Activated T-cell treated with anti-CD3 and anti-CD28 coated beads for 24 hours (primary cell): Measurements from ENCODE around the gene NINJ1.

Experiments
- DNase-seq: peaks from one replicate; pipeline ENCODE4 v3.0.0-alpha.2; 2020; ENCODE audit warnings: low read depth

NINJ1 gene

GRCh38 chr9:93086447-93087224, 47.4 kb downstream of the NINJ1 start:
- no peak for DNase-seq

DNA sequence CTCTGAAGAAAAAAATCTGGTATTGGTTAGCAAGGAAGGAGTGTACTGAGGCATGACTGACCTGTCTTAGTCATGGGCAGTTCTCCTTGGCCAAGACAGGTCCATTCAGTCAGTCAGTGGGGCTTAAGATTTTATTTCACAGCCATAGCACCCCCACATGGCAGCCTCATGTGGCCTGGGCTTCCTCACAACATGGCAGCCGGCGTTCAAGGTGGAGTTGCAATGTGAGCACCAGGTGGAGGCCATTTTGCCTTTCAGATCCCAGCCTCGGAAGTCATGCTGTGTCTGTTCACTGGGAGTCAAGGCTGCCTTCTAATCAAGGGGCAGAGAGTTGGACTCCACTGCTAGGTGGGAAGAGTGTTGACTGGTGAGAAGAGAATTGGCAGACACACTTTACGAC, 48.4 kb downstream of the NINJ1 start:
- no peak for DNase-seq

GRCh38 chr9:93084471-93084881, 49.6 kb downstream of the NINJ1 start:
- no peak for DNase-seq

DNA sequence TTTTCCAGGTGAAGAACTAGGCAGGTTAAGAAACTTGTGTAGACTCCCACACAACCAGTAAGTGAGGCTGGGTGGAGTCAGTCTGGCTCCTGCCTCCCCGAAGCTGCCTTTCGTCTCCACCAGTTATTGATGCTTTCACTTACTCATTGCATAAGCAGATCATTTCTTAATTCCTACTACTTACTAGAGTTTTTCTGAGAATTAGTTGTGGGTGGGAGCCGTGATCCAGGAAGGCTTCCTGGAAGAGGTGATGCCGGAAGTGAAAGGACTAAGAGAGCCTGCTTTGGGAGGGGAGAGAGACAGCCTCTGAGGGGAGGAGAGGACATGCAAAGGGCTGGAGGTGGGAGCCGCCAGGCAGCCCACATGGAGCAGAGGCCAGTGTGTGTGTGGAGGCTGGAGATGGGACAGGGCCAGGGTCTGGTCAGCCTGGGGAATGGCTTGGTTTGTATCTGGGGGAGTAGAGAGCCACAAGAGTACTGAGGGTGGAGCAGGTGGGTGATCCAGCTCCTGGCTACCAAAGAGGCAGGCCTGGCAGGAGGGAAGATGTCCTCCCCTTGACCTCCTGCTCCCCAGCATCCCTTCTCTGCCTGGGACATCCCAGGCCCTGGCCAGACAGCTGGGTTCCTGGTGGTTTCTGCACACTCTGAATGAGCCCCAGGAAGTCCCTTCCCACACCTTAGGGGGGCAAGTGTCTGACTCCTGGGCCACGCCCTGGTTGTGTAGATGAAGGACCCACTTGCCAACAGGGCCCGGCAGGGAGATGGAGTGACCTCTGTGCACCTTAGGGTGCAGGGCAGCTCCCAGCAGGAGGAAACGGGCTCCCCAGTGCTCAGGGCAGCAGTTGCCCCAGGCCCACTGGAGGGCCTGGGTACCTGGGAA, 50.2 kb downstream of the NINJ1 start:
- no peak for DNase-seq

DNA sequence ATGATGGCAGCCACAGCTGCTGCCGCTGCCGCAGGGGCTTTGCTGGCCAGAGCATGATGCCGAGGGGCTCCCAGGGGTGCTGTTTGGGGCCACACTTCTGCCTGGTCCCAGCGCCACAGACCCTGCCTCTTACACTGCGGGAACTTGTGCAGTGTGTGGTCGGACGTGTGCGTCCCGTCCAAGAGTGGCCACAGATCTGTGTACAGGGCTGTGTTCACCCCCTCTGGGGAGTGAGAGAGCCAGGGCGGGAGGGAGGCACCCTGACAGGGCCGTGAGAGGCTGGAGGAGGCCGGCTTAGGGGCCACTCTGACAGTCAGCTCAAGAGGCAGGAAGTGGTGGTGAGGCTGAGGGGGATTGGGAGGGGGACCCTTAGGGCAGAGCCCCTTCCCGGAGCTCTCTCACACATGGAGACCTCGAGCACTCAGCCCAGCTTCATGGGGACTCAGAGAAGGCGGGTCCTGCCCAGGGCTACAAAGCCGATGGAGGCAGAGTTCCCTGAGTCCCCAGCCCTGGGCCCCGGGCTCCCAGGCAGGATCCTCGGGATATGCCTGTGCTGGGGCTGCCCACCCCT, 51.1 kb downstream of the NINJ1 start:
- DNase-seq = no peak

- no peak for DNase-seq
Observed at GRCh38 chr9:93081931-93082330, 52.1 kb downstream of the NINJ1 start.

GRCh38 chr9:93081081-93081529, 52.9 kb downstream of the NINJ1 start:
- no peak for DNase-seq

GRCh38 chr9:93080406-93080805, 53.6 kb downstream of the NINJ1 start:
- no peak for DNase-seq

- no peak for DNase-seq
Observed at GRCh38 chr9:93079371-93079770, 54.7 kb downstream of the NINJ1 start.

DNA sequence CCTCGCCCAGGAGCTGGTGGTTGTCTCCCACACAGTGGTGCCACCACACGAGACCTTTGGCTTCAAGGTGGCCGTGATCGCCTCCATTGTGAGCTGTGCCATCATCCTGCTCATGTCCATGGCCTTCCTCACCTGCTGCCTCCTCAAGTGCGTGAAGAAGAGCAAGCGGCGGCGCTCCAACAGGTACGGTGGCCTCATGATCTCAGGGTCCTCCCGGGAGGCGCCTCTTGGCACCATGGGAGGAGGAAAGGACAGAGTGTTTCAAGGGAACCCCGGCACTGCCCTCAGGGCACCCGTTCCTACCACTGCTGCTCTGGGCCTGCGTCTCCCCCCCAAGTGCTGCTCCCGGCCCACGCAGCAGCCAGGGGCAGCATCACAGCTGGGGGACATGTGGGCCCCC, 56.2 kb downstream of the NINJ1 start:
- no peak for DNase-seq

DNA sequence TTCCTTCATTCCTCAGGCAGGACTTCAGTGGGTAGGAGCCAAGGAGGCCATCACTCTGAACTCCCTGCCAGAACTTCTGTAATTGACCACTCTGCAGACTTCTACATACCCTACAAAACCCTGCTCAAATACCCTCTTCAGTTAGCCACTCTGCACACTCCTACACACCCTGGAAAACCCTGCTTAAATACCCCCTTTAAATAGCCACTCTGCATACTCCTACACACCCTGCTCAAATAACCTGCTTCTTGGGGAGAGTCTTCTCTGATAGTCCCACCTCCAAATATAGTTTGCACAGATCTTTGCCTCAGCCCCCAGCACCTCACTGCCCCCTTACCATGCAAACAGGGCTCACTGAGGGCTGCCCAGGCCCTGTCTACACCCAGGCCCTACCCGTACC, 56.7 kb downstream of the NINJ1 start:
- DNase-seq = no peak

DNA sequence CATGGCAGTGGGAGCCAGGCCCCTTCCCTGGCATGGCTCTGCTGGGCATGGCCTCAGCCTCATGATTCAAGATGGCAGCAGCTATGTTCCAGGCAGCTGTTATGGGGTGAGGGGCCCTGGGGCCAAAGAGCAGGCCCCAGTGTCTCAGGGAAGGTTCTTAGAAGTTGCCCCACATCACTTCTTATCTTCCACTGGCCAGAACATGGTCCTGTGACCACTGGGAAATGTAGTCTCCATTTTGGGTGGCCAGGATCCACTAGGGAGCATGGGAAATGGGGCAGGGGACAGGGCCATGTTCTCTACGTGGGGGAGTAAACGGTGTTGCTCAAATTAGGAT, 57.3 kb downstream of the NINJ1 start:
- no peak for DNase-seq

GRCh38 chr9:93076101-93076791, 57.8 kb downstream of the NINJ1 start:
- no peak for DNase-seq

- no peak for DNase-seq
Observed at GRCh38 chr9:93072383-93072795, 61.7 kb downstream of the NINJ1 start.
